Inflammatory macrophage treated with lipopolysaccharide for 4 hours (primary cell): Measurements from ENCODE around the gene IFT81.
"Not testable (repeated sequence)": the region's sequence is repeated elsewhere in the genome, so short reads cannot be mapped to it uniquely, and the experiment has no call there.

Source experiments
- DNase-seq: peaks from one replicate; pipeline ENCODE4 v3.0.0-alpha.2; 2020

IFT81 gene

DNA sequence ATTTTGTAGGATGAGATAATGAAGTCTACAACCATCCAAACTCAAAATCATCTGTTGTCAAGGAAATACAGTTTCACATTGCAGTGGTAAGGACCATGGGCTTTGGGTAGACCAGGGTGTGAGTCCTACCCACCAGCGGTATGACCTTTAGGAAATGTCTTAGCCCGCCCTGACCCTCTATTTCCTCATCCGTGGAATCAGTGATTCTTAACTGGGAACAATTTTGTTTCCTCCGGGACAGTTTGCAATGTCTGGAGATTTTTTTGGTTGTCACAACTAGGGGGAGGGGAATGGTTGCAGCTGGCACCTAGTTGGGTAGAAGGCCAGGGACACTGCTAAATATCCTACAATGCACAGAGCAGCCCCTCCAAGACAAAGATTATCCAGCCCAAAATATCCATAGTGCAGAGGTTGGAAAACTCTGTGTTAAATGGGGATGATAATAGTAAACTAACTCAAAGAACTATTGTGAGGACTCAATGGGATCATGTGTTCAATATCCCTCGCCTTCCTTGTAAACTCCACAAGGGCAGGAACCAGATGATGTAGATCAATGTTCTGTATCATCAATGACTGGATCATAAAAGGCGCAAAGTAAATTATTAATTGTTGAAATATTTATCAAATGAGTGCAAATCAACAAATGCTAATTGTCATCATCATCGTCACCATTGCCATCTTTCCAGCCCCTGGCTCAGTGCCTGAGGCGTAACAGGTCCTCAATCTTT lies 15.7 kb upstream of the IFT81 start:
- no peak for DNase-seq

GRCh38 chr12:110109037-110109836 lies 14.9 kb upstream of the IFT81 start:
- no peak for DNase-seq

DNA sequence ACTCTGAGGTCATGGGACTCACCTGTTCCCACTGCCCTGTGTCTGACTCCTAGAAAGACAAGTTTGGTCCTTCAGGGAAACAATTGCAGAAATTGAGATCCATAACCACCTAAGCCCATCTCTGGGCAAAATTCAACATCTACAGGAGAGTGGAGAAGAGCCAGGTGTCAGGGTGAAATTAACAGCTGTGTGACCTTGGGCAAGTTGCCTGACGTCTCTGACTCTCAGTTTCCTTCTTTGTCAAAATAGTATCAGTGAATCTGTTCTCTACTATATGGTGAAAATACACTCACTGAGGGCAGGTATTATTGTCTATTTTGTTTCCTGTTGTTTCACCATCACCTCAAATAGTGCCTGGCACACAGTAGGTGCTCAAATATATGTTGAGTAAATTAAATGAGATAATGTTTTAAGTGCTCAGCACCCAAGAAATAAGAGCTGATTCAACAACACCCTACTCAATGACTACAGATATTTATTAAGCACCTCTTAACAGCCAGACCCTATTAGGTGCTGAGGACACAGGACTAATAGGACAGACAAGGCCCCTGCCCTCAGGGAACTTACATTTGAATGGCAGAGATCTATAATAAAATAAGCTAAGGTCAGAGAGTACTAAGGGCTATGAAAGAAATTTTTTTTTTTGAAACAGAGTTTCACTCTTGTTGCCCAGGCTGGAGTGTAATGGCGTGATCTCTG lies 14.2 kb upstream of the IFT81 start:
- DNase-seq: no peak

DNA sequence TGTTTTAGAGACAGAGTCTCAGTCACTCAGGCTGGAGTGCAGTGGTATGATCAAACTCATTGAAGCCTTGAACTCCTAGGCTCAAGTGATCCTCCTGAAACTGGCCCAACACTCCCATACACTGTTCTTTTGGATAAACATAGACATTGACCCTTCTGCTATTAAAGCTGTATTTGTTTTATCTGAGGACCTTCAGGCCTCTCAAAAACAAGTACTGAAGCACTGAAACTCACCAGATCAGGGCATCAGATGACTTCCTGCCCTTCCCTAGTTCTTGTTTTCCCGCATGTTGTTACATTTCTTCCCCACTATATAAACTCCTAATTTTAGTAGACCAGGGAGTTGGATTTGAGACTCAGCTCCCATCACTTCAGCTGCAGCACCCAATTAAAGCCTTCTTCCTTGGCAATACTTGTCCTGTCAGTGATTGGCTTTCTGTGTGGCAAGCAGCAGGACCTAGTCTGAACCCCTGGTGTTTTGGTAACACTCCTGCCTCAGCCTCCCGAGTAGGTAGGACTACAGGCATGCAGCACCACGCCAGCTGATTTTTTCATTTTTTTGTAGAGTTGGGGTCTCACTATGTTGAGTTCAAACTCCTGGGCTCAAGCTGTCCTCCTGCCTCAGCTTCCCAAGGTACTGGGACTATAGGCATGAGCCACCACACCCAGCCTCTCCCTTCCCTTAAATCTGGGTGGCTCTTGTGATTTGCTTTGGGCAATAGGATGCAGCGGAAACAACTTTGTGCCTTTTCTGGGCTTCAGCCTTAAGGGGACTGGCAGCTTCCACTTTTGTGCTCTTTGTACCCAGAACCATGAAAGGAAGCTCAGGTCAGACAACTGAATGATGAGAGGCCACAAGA lies 12.5 kb upstream of the IFT81 start:
- DNase-seq: no peak

- DNase-seq: no peak
Measured at GRCh38 chr12:110112335-110112660, 11.9 kb upstream of the IFT81 start.

GRCh38 chr12:110114528-110114937 lies 9.6 kb upstream of the IFT81 start:
- no peak for DNase-seq

DNA sequence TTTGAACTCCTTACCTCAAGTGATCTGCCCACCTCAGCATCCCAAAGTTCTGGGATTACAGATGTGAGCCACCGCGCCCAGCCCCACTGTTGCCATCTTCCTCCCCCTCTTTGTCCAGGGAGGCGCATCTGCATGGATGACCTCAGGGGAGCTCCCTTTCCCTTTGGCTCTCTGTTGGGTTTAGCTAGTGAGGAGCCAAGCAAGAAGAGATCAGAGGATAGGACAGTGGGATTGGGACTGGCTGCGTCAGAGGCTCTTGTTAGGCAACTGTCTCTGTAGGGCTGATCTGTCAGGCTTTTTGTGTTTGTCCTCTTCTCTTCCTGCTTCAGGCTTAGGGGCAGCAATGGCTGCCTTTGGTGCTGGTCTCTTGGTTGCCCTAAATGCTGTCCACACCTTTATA lies 8.5 kb upstream of the IFT81 start:
- DNase-seq: no peak

- DNase-seq: no peak
Measured at GRCh38 chr12:110116623-110117022, 7.5 kb upstream of the IFT81 start.

DNA sequence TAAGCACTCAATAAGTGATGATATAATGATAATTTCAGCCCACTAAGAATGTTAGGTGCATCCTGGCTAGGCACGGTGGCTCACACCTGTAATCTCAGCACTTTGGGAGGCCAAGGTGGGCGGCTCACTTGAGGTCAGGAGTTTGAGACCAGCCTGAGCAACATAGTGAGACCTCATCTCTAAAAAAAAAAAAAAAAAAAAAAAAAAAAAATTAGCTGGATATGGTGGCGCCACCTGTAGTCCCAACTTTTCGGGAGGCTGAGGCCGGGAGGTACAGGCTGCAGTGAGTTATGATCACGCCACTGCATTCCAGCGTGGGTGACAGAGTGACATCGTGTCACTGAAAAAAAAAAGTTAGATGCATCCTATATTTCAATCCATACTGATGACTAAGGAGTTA lies 6.9 kb upstream of the IFT81 start:
- DNase-seq: not testable (repeated sequence)

- DNase-seq: no peak
Measured at GRCh38 chr12:110117956-110118685, 6.0 kb upstream of the IFT81 start.

GRCh38 chr12:110122929-110123328 lies 1.2 kb upstream of the IFT81 start:
- no peak for DNase-seq

GRCh38 chr12:110123919-110124268 lies 263 bp upstream of the IFT81 start:
- no peak for DNase-seq

DNA sequence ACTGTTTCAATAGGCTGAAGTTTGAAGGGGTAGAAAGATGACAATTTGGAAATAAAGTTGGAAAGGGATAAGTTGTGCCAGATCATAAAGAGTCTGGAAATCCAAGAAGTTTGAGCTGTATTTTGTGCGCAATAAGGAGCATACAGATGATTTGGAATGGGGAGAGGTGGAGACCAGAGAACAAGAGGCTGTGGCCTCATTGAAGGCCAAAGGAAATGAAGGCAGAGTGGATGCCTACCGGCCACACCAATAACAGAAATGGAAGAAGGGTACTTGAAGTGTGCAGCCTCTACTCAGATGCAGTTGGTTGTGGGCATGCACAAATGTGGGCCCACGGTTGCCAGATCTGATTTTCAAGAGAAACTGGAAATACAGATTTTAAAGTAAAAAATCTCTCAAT lies 2.4 kb downstream of the IFT81 start:
- DNase-seq: no peak

- no peak for DNase-seq
Measured at GRCh38 chr12:110134691-110135411, 10.7 kb downstream of the IFT81 start.

- DNase-seq: no peak
Measured at GRCh38 chr12:110135806-110136205, 11.6 kb downstream of the IFT81 start.

DNA sequence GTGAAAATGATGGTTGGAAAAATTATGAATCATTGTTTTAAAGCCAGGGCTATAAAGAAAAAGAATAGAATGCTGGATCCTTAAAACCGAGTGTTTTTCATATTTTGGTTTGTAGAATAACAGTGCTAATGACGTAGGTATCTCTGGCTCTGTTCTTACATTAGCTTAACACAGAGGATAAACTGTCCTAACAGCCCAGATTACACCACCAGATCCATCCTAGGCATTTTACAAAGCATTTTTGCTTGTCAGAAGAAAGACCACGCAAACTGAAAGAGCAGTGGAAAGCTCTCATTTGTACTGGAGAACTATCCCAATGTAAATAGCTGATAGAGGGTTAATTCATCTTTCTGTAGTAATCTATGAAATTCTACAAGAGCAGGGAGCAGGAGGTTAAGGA lies 13.6 kb downstream of the IFT81 start:
- no peak for DNase-seq

DNA sequence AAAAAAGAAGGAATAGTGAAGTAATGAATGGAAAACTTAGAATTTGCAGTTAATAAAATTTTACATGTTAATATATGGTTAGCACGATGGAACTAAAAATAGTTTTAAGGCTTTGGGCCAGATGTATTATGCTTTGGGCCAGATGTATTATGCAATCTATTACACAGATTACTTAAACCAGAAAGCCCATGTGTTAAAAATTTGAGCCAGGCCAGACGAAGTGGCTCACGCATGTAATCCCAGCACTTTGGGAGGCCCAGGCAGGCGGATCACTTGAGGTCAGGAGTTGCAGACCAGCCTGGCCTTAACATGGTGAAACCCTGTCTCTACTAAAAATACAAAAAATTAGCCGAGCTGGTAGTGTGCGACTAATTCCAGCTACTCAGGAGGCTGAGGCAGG lies 17.2 kb downstream of the IFT81 start:
- peak; percentile 12 for DNase-seq

DNA sequence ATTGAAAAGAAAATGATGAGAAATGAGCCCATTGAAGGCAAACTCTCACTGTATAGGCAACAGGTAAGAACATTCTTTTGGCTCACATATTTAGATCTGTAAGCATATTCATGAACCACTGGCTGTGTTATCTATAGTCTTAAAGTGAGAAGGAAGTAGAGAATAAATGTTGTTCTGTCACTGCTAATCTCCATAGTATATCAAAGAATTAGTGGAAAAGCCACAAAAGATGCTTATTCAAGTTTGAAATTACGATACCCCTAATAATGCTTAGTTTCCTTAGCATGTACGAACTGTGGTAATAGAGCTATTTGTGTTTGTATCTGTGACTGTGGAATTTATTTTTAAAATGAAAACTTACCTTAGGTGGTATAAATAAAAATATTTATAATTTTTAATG lies 22.8 kb downstream of the IFT81 start:
- DNase-seq: no peak

DNA sequence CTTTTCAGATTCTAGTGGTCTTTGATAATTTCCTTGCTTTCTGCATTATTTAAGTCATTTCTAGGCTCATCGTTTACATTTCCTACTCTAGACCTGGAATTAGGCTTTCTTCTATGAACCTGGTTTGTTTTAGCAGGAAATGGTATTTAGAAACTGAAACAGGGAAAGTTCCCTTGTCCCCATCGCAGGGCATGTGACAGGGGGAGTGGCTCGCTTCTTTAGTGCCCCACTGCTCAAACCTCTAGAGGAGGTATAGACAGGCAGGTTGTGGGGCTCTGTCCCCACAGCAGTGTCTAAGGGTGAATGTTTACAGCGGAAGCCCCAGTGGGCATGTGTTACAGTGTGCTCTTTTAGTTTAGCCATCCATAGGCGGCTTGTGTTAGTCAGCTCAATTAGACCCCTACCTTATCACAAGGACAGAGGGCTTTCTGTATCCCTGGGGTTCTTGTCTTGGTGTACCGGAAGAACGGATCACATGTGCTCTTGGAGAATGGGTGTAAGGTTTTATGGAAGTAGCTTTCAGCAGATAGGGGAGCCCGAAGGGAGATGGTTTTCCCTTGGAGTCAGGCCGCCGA lies 25.0 kb downstream of the IFT81 start:
- peak; percentile 60 for DNase-seq

- no peak for DNase-seq
Measured at GRCh38 chr12:110156766-110157165, 32.6 kb downstream of the IFT81 start.

GRCh38 chr12:110157539-110157938 lies 33.4 kb downstream of the IFT81 start:
- no peak for DNase-seq
